Measurements from ENCODE around the gene COX7A1.

Gene COX7A1

GRCh38 chr19:36116344-36116637 is 36.0 kb downstream of the COX7A1 start:
- TF ChIP-seq, protein P1, sequence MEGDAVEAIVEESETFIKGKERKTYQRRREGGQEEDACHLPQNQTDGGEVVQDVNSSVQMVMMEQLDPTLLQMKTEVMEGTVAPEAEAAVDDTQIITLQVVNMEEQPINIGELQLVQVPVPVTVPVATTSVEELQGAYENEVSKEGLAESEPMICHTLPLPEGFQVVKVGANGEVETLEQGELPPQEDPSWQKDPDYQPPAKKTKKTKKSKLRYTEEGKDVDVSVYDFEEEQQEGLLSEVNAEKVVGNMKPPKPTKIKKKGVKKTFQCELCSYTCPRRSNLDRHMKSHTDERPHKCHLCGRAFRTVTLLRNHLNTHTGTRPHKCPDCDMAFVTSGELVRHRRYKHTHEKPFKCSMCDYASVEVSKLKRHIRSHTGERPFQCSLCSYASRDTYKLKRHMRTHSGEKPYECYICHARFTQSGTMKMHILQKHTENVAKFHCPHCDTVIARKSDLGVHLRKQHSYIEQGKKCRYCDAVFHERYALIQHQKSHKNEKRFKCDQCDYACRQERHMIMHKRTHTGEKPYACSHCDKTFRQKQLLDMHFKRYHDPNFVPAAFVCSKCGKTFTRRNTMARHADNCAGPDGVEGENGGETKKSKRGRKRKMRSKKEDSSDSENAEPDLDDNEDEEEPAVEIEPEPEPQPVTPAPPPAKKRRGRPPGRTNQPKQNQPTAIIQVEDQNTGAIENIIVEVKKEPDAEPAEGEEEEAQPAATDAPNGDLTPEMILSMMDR (IDR thresholded peaks at IDR 0.05; ENCODE audit: poor library complexity, severe bottlenecking), result no peak
- no peak for DNase-seq (ENCODE audit: low spot score)
- H3K4me1 ChIP-seq (ENCODE audit: insufficient read depth, poor library complexity, severe bottlenecking), result no peaks in the 10 kb centered on the region
- H3K27me3 ChIP-seq (ENCODE audit: insufficient read depth, poor library complexity, severe bottlenecking), result no peaks in the 10 kb centered on the region
- peak overlapping the region; percentile 63 for H3K4me3 ChIP-seq (ENCODE audit: severe bottlenecking)
- peak overlapping the region; percentile 66 for H3K27ac ChIP-seq (ENCODE audit: poor library complexity, severe bottlenecking)
- no peak for ATAC-seq (ENCODE audit: low read depth)
- H3K36me3 ChIP-seq (ENCODE audit: low read depth), result peaks cover 38% of the 10 kb centered on the region
- no peaks in the 10 kb centered on the region for H3K9me3 ChIP-seq (ENCODE audit: severe bottlenecking)

DNA sequence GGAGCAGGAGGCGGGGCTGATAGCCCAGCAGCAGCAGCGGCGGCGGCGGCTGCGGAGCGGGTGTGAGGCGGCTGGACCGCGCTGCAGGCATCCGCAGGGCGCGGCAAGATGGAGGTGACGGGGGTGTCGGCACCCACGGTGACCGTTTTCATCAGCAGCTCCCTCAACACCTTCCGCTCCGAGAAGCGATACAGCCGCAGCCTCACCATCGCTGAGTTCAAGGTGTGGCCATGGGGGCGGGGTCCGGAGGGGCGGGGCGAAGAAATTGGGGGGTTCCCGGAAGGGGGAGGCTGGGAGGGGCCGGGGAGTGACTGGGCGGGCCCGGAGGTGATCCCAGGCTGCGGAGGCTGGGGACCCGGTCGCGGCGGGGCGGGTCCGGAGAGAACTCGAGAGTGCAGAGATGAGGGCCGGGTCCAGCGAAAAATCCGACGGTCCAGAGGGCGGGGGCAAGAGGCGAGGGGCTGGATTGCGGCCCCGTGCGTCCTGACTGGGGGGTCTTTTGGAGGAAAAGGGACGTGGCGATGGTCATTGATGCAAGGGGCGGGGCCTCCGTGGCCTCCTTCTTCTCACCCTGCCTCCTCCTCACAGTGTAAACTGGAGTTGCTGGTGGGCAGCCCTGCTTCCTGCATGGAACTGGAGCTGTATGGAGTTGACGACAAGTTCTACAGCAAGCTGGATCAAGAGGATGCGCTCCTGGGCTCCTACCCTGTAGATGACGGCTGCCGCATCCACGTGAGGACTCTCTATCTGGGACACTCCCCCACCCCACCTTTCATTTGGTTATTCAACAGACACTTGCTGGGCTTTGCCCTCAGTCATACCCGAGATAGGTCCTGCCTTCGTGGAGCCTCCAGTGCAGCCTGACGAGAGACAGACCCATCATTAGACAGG is 36.5 kb downstream of the COX7A1 start, which contains the start of gene TBCB:
Gene TBCB (plus strand): TSS at position 16 of the 891 bp plus-strand sequence. CDS start 93 bp downstream, at position 109.
- ATAC-seq (ENCODE audit: low read depth) (peak; percentile 21), DNase-seq (ENCODE audit: low spot score) (no peak)
- no peaks in the 10 kb centered on the region for H3K9me3 ChIP-seq (ENCODE audit: severe bottlenecking)
- H3K4me1 ChIP-seq (ENCODE audit: insufficient read depth, poor library complexity, severe bottlenecking), result no peaks in the 10 kb centered on the region
- H3K27me3 ChIP-seq (ENCODE audit: insufficient read depth, poor library complexity, severe bottlenecking), result no peaks in the 10 kb centered on the region
- H3K27ac ChIP-seq (ENCODE audit: poor library complexity, severe bottlenecking), result peak within 1 kb of the TSS; percentile 66
- H3K4me3 ChIP-seq (ENCODE audit: severe bottlenecking), result peak within 1 kb of the TSS; percentile 63
- TF ChIP-seq, protein P1 (IDR thresholded peaks at IDR 0.05; ENCODE audit: poor library complexity, severe bottlenecking), result no peak
- H3K36me3 ChIP-seq (ENCODE audit: low read depth), result peaks cover 38% of the 10 kb centered on the region

- H3K27me3 ChIP-seq (ENCODE audit: insufficient read depth, poor library complexity, severe bottlenecking), result no peaks in the 10 kb centered on the region
- H3K27ac ChIP-seq (ENCODE audit: poor library complexity, severe bottlenecking), result peak within 1 kb of the TSS; percentile 66
- DNase-seq (ENCODE audit: low spot score) (peak; percentile 100), ATAC-seq (ENCODE audit: low read depth) (peak; percentile 97)
- H3K4me3 ChIP-seq (ENCODE audit: severe bottlenecking), result peak within 1 kb of the TSS; percentile 63
- no peaks in the 10 kb centered on the region for H3K4me1 ChIP-seq (ENCODE audit: insufficient read depth, poor library complexity, severe bottlenecking)
- no peaks in the 10 kb centered on the region for H3K9me3 ChIP-seq (ENCODE audit: severe bottlenecking)
- TF ChIP-seq, protein P1 (IDR thresholded peaks at IDR 0.05; ENCODE audit: poor library complexity, severe bottlenecking), result no peak
- peaks cover 38% of the 10 kb centered on the region for H3K36me3 ChIP-seq (ENCODE audit: low read depth)
Observed at GRCh38 chr19:36114721-36115452, 37.4 kb downstream of the COX7A1 start, which contains the start of gene POLR2I. Gene POLR2I (minus strand): TSS chr19:36114875. CDS start chr19:36114856, 19 bp downstream.

- peak overlapping the region; percentile 63 for H3K4me3 ChIP-seq (ENCODE audit: severe bottlenecking)
- H3K9me3 ChIP-seq (ENCODE audit: severe bottlenecking), result no peaks in the 10 kb centered on the region
- no peaks in the 10 kb centered on the region for H3K27me3 ChIP-seq (ENCODE audit: insufficient read depth, poor library complexity, severe bottlenecking)
- peak overlapping the region; percentile 66 for H3K27ac ChIP-seq (ENCODE audit: poor library complexity, severe bottlenecking)
- TF ChIP-seq, protein P1 (IDR thresholded peaks at IDR 0.05; ENCODE audit: poor library complexity, severe bottlenecking), result peak; percentile 17
- H3K36me3 ChIP-seq (ENCODE audit: low read depth), result peaks cover 35% of the 10 kb centered on the region
- ATAC-seq (ENCODE audit: low read depth) (no peak), DNase-seq (ENCODE audit: low spot score) (no peak)
- no peaks in the 10 kb centered on the region for H3K4me1 ChIP-seq (ENCODE audit: insufficient read depth, poor library complexity, severe bottlenecking)
Observed at GRCh38 chr19:36113894-36114720, 38.1 kb downstream of the COX7A1 start.

Measured in RWPE2 (cell line).